AG04449 (cell line): Measurements from ENCODE around the gene DGKI.

Experiments used
- CTCF ChIA-PET: fragments of 350-600 bp; formaldehyde crosslinking; extraction: SDS; loops from one replicate; lab custom pipeline; 2021; ENCODE audit warnings: antibody characterized with exemption; lab: Yijun Ruan, JAX
- POLR2A ChIA-PET: fragments of 400-600, 350-600 bp; formaldehyde crosslinking; extraction: SDS; loops from one replicate; lab custom pipeline; 2020; ENCODE audit warnings: antibody characterized with exemption, inconsistent platforms; lab: Yijun Ruan, JAX
- DNase-seq: peaks from one replicate; pipeline ENCODE4 v3.0.0-alpha.2; 2010; ENCODE audit warnings: low read depth, low spot score
- H3K4me3 ChIP-seq: 2 replicates; pipeline ENCODE4 v1.5.1; 2011; ENCODE audit warnings: low read depth, mild to moderate bottlenecking, control low read depth, low read length
- CTCF ChIP-seq: IDR thresholded peaks from one replicate; pipeline ENCODE4 v1.5.1; 2011; ENCODE audit warnings: mild to moderate bottlenecking, moderate library complexity, low read length, control low read depth, inconsistent platforms; ENCODE audit not compliant: insufficient read depth; ENCODE audit errors: missing control alignments

DGKI gene

GRCh38 chr7:137685433-137686164 lies 161.2 kb downstream of the DGKI start:
- POLR2A ChIA-PET: no interaction called here
- CTCF ChIA-PET: no interaction called here
- H3K4me3 ChIP-seq: no peak overlapping the region
- TF ChIP-seq CTCF: no peak
- DNase-seq: no peak

GRCh38 chr7:137684776-137685175 lies 162.0 kb downstream of the DGKI start:
- no peak for DNase-seq
- no peak for TF ChIP-seq CTCF
- ChIA-PET POLR2A (no interaction called here), CTCF (no interaction called here)
- H3K4me3 ChIP-seq: no peak overlapping the region

GRCh38 chr7:137684316-137684715 lies 162.5 kb downstream of the DGKI start:
- no peak overlapping the region for H3K4me3 ChIP-seq
- TF ChIP-seq CTCF: no peak
- POLR2A ChIA-PET: no interaction called here
- DNase-seq: no peak
- CTCF ChIA-PET: no interaction called here

GRCh38 chr7:137682596-137682995 lies 164.2 kb downstream of the DGKI start:
- CTCF ChIA-PET: interaction anchor here (1.4 to 1.5 kb wide), 2 partner anchors 13 to 26 kb away, joined by 3 to 5 read pairs; no protein-coding TSS in a partner anchor
- POLR2A ChIA-PET: interaction anchor here (0.7 to 2.5 kb wide), 7 partner anchors 9 to 200 kb away, joined by 3 to 16 read pairs (median 3); no protein-coding TSS in a partner anchor
- DNase-seq: peak; percentile 73
- H3K4me3 ChIP-seq: no peak overlapping the region
- TF ChIP-seq CTCF: no peak

GRCh38 chr7:137681657-137682562 lies 164.9 kb downstream of the DGKI start:
- TF ChIP-seq CTCF: no peak
- peak; percentile 65 for DNase-seq
- CTCF ChIA-PET: interaction anchor here (0.9 to 1.5 kb wide), 6 partner anchors 10 to 28 kb away, joined by 3 to 5 read pairs (median 4); no protein-coding TSS in a partner anchor
- no peak overlapping the region for H3K4me3 ChIP-seq
- POLR2A ChIA-PET: interaction anchor here (0.6 to 2.5 kb wide), 6 partner anchors 10 to 250 kb away, joined by 3 to 16 read pairs (median 6); no protein-coding TSS in a partner anchor
